SK-N-DZ (cell line): ENCODE results near the gene LCN12.
"Not testable (repeated sequence)": the region's sequence is repeated elsewhere in the genome, so short reads cannot be mapped to it uniquely, and the experiment has no call there.

Experiments used
- DNase-seq: peaks from one replicate; pipeline ENCODE4 v3.0.0-alpha.2; 2015; ENCODE audit warnings: low spot score

The LCN12 gene

DNA sequence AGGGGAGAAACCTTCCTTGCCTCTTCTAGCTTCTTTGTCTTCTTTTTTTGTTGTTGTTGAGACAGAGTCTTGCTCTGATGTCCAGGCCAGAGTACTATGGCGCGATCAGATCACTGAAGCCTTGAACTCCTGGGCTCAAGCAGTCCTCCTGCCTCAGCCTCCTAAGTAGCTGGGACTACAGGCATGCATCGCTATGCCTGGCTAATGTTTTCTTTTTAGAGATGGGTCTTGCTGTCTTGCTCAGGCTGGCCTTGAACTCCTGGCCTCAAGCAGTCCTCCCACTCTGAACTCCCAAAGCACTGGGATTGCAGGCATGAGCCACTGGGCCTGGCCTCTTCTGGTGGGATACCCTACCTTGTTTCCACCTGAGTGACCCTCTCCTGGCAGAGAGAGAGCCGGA, 36.8 kb downstream of the LCN12 start:
- no peak for DNase-seq

DNA sequence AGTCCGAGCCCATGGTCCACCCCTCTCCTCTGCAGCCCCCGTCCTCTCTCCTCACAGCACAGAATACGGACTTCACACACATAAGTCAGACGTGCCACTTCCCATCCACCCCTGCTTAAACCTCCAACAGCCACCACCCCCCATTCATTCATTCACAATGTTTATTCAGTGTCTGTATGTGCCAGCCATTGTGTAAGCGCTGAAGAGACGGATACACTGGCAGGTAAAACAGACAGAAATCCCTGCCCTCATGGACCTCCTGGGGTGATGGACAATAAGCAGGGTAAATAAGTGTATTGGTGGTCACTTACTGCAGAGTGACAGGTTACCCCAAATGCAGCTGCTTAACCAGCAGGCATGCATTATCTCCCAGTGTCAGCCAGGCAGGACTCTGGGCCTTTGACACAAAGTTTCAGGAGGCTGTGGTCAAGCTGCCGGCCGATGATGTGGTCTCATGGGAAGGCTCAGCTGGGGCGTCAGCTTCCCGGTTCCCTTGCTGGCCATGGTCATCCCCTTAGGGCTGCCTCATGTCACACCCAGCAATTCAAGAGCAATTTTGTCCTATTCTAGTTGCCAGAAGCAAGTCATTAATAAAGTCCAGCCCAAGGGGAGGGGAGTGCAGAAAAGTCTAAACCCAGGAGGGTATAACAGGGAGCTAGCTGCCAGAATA, 38.3 kb downstream of the LCN12 start:
- no peak for DNase-seq

DNA sequence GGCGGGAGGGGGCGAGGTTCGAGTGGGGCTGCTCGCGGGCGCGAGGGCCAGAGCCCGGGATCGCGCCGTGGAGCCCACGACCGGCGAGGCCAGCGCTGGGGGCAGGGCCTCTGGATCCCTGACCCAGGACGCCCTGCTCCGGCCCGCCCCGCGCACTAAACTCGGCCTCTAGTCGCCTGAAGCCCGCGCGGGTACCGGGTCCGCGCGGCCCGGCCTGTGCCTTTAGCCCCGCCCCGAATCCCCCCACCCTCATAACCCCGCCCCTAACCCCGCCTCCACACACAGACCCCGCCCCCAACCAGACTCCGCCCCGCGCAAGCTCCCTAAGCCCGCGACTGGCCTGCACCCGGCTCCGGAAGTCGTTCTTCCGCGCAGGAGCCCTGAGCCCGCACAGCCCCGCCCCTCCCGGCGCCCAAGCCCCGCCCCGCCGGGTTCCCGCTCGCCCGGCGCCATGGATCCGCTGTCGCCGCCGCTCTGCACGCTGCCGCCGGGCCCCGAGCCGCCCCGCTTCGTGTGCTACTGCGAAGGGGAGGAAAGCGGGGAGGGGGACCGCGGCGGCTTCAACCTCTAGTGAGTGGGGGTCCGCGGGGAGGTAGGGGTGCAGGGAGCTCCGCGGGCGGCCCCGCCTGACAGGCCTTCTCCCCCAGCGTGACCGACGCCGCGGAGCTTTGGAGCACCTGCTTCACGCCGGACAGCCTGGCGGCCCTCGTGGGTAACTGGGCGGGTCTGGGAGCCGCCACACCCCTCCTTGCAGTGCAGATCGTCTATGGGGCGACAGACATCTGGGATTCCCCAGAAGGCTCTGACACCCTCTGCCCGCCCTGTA, 40.1 kb downstream of the LCN12 start, which contains the start of gene PAXX:
TSS of gene PAXX (plus strand) at position 430 of the 826 bp plus-strand sequence. CDS start at position 452, 22 bp downstream.
- DNase-seq, result peak; percentile 85

DNA sequence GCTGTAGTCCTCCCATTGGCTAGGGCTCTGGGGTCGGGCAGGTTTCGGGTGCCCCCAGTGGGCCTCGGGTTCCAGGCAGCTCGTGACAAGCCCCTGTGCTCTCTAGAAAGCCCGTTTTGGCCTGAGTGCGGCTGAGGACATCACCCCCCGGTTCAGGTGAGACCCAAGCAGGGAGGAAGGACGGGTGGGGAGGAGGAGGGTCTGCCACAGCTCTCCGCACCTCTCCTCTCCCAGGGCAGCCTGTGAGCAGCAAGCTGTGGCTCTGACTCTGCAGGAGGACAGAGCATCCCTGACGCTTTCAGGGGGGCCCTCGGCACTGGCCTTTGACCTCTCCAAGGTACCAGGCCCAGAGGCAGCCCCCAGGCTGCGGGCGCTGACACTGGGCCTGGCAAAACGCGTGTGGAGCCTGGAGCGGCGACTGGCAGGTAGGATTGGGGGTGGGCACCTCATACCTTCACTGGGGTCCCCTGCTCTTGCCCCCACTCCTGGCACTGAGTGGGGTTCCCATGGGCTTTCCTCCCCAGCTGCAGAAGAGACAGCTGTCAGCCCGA, 40.8 kb downstream of the LCN12 start:
- DNase-seq, result no peak

DNA sequence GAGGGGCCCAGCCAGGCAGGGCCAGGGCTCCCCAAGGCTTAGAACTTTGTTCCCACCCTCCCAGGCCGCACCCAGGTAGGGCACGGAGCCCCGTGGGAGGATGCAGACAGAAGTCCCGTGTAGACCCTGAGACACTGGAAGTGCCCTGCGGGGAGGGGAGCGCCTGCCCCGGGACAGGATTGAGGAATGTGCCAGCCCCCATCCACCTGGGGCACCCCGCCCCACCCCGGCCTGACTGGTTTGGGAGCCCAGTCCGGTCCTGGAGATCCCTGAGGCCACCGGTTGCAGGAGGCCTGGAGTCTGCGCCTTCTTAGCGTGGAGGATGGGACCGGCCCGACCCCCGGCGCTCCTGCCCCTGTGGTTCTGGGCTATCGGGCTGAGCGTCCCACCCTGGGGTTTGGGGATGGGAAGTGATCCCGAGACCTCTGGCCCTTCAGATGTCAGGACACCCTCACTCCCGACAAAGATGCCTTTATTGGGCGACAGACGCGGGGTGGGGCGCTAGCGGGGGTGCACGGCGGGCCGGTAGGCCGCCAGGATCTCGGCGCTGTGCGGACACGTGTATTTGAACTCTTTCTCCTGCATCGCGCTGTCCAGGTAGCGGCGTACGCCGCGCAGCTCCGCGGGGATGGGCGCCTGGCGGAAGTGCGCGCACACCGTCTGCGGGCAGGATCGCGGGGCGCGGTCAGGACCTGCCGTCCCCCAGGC, 42.3 kb downstream of the LCN12 start:
- no peak for DNase-seq

DNA sequence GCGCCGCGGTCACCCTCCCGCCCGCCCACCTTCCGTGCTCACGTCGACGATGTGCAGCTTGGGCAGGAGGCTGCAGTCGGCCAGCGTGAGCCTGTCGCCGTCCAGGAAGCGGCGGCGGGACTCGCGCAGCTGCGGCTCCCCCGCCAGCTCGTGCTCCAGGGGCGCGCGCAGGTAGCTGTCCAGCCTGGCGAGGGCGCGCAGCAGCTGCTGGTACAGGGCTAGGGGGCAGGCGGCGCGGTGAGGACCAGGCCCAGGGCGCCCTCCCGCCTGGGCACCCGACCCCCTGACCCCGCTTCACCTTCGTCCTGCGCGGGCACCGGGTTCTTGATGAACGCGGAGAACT, 42.8 kb downstream of the LCN12 start:
- no peak for DNase-seq

DNA sequence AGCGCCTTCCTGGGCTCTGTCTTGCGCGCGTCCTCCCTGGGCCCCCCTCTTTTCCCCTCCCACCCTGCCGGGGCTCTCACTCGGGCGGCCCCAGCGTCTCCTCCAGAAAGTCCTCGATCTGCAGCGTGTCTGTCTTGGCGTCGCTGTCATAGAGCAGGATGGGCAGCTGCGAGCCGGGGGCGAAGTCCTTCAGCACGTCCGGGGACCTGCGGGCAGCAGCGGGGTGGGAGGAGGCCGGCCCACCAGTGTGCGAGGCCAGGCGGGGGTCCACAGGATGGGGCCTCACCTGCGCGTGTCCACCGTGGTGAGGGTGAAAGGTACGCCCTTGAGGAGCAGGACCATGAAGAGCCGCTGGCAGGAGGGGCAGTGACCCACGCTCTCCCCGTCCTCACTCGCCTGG, 43.3 kb downstream of the LCN12 start:
- no peak for DNase-seq

DNA sequence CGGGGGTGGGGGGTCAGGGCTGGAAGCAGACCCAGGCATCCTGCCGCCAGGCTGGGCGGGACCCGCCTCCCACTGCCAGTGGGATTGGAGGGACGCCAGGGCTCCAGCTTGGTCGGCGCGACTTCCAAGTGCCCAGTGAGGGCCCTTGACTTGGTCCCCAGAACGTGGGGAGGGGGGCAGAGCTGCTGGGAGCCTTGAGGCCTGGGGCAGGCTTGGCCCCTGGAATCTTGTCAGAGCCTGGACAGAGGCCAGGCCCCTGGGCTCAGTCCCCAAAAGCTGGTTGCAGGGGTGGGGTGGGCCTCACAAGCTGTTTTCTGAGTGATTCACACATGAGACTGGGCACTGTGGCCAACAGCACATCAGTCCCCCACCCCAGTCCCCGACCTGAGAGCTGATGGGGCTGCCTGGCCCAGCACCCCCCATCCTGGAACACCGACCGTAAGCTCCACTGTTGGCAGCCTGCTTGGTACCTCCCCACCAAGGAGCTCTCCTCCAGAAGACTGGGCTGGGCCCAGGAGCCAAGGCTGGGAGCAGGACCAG, 43.8 kb downstream of the LCN12 start:
- DNase-seq, result no peak

DNA sequence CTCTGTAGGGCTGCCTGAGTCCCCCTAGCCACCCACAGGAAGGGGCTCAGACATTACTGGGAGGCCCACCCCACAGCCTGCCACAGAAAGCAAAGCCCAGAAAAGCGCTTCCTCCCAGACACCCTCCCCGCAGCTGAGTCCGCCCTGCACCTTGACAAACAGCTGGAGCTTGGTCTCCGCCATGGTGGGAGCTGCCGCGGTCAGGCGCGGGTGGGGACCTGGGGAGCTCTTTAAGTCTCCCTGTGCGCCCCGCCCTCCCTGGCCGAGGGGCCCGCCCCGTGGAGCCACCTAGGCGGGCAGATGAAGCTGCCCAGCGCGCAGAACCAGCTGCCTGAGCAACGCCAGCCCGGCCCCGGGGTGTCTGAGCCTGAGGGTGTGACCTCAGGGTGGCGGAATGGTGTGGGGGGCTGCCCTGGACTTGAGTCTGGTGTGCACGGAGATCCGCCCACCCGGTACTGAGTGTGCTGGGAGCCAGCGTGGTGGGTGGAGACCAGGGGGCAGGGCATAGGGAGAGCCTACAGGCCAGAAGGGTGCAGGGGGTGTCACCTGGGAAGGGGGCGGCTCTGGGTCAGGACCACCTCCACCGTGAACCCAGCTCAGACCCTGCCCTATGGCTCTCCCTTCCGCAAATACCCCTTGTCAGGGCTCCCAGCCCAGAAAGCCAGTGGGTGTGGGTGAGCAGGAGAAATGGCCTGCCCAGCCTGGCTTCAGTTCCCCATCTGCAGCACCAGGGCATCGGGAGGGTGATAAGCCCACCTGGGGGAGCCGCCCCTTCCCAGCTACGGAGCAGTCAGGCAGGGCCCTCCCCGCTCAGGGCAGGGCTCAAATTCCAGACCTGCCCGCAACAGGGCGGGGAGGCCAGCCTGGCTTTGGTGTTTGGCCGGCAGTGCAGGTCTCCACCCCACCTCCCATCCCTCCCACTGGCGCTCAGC, 44.6 kb downstream of the LCN12 start, which contains the start of gene CLIC3:
TSS of gene CLIC3 (minus strand) at position 208 of the 932 bp plus-strand sequence. CDS start at position 183, 25 bp downstream.
- DNase-seq, result no peak

DNA sequence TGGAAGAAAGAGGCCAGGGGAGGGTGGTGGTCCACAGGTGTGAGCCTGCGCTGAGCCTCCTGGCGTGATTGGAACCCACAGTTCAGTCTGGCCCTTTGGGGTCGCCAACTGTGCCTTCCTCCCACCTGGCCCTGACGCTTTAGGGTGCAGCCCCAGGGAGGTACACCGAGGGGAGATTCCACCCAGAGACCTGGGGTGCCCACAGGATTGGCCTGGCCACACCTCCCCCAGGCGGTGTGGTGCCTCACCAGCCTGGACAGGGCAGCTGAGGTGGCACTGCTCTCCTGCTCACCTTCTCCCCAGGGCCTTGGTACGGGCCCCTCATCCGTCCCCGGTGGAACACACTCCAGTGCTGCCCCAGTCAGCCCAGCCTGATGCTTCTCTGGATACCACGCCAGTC, 45.3 kb downstream of the LCN12 start:
- no peak for DNase-seq

DNA sequence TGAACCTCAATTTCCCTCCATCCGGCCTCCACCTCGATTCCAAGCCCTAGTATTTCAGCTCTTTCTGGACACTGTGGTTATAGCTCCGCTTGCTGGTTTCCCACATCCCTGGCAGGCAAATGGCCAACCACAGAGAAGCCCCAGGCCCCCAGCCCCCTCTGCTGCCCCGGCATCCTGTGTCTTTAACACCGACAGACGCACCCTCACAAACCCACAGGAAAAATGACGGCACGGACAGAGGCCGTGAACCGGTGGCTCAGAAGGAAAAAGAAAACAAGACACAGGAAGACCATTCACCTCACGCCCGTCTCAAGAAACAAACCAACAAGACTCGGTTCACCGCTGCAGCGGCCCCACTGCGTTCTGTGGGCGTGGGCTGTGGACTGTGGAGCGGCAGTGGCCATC, 45.8 kb downstream of the LCN12 start:
- DNase-seq, result no peak

DNA sequence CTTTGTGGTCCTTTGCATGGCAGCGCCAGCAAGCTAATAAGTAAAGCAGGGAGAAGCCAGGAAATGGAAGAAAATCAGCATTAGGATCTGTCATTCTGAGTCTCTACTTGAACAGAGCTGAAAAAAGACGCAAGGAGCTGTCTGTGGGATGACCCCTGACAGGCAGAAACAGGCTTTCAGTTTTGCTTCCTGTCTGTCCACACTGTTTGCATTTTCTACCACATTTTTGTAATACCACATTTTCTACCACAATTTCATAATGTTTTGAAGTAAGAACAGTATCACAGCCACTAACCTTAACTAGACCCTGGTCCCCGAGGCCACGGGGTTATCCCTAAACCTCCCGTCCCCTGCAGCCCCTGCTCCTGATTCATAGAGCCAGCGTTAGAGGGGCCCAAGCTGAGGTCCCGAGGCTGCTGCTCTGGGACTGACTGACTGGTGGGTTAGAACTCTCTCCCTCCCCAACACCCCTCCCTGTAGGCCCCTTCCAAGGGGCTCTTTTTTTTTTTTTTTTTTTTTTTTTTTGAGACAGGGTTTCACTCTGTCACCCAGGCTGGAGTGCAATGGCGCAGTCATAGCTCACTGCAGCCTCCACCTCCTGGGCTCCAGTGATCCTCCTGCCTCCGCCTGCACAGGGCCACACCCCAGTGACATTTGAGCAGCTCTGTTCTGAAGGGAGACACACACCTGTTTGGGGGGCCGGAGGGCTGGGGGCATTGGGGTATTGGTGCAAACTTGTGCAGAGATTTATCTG, 48.3 kb downstream of the LCN12 start:
- DNase-seq, result no peak

DNA sequence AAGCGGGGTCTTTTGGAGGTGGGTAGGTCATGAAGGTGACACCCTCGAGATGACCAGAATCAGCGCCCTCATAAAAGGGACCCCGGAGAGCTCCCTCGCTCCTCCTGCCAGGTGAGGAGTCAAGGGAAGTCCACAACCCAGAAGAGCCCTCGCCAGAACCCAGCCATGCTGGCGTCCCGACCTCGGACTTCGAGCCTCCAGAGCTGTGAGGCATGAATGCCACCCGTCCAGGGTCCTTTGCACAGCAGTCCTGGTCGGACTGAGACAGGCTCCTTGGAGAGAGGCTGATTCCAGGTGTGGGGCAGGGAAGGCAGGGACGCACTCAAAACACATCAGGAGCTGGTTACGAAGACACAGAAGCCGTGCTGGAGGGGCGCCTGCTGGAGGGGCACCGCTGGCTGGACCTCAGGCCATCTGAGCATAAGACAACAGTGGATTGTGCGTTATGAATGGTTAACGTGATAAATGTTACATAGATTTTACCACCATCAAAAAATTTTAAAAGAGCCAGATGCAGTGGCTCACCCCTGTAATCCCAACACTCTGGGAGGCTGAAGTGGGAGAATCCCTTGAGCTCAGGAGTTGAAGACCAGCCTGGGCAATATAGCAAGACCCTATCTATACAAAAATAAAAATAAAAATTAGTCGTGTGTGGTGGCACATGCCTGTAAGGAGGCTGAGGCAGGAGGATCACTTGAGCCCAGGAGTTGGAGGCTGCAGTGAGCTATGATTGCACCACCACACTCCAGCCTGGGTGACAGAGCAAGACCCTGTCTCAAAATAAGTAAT, 50.0 kb downstream of the LCN12 start:
- DNase-seq, result no peak

DNA sequence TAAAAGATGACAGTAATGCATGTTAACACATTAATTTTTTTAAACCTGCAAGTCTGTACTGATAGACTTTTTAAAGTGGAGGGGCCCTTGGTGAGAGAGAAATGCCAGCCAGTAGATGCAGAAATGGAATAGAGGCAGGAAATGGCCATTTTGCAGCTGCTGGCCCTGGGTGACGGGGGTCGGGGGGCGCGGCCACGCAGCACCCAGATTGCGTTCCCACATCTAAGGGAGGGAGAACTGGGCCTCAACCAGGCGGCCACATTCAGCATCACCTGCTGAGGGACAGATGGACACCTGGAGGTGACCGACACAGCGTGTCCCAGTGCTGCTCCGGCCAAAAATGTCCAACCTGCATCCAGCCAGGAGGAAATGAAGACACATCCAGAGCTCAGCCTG, 50.6 kb downstream of the LCN12 start:
- no peak for DNase-seq

DNA sequence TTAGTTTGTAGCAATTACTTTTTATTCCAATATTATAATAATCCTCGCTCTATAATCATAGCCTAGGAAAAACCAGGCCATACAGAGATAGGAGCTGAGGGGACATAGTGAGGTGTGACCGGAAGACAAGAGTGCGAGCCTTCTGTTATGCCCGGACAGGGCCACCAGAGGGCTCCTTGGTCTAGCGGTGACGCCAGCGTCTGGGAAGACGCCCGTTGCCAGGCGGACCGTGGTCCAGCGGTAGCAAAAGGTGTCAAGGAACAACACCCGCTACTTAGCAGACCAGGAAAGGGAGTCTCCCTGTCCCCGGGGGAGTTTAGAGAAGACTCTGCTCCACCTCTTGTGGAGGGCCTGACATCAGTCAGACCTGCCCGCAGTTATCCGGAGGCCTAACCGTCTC, 52.2 kb downstream of the LCN12 start:
- DNase-seq, result not testable (repeated sequence)
